Adrenal gland (tissue), 5 donors: ENCODE measurements around the gene ISCA2.

ENCODE experiments used
- POLR2A ChIP-seq, 2 donors: fragments of 450-650 bp; IDR thresholded peaks; one replicate each; pipeline ENCODE4 v1.6.1; 2017; ENCODE audit warnings: antibody characterized with exemption in 2 of 2, mild to moderate bottlenecking in 2 of 2, moderate library complexity in 1 of 2
- TF ChIP-seq, protein P1 (sequence below), 6 experiments: fragments of 450-650 bp in 4 of 6; fragments of 200-600 bp in 2 of 6; sonication (generic) in 1 of 6; IDR thresholded peaks; 1 replicate in 5 of 6; 2 replicates in 1 of 6; pipeline versions ENCODE4 v1.5.1 to v1.8.0; 2016 to 2021; ENCODE audit warnings: antibody characterized with exemption in 6 of 6, mild to moderate bottlenecking in 2 of 6, moderate library complexity in 1 of 6
- donor health status: DM: no; HTN: no; CAD: no.

DNA sequence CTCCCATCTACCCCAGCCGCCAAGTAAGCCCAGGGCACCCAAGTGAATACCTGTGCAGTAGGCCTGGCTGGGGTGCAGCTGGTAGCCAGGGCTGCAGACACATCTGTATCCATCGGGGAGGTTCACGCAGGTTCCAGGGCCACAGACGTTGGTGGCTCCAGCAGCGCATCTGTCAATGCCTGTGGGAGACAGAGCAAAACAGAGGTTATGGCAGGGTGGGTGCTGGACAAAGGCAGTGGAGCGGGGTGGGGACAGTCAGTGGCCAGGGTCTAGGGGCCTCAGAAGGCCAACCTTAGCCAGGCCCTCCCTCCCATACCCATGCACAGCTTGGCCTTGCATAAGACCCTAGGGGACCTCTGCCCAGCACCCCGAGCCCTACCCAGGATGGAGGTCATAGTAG, 29.2 kb downstream of the ISCA2 start:
- TF ChIP-seq, protein P1, sequence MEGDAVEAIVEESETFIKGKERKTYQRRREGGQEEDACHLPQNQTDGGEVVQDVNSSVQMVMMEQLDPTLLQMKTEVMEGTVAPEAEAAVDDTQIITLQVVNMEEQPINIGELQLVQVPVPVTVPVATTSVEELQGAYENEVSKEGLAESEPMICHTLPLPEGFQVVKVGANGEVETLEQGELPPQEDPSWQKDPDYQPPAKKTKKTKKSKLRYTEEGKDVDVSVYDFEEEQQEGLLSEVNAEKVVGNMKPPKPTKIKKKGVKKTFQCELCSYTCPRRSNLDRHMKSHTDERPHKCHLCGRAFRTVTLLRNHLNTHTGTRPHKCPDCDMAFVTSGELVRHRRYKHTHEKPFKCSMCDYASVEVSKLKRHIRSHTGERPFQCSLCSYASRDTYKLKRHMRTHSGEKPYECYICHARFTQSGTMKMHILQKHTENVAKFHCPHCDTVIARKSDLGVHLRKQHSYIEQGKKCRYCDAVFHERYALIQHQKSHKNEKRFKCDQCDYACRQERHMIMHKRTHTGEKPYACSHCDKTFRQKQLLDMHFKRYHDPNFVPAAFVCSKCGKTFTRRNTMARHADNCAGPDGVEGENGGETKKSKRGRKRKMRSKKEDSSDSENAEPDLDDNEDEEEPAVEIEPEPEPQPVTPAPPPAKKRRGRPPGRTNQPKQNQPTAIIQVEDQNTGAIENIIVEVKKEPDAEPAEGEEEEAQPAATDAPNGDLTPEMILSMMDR (IDR thresholded peaks at IDR 0.05) = no peak
- TF ChIP-seq POLR2A (IDR thresholded peaks at IDR 0.05) = no peak
